Osteocyte (in vitro differentiated cells): ENCODE measurements around the gene NSF. TPM values are rescaled to one million over a fixed set of nuclear protein-coding genes. Genes with fewer than 3 reads are reported as not detected.
"Not testable (repeated sequence)": the region's sequence is repeated elsewhere in the genome, so short reads cannot be mapped to it uniquely, and the experiment has no call there.

Experiments
- DNase-seq: peaks from one replicate; pipeline ENCODE4 v3.0.0; 2021; ENCODE audit warnings: mixed read lengths; ENCODE audit not compliant: unreplicated experiment; ENCODE audit errors: extremely low spot score
- H3K27ac Mint-ChIP-seq: one replicate; pipeline ENCODE4 v1.8.0; 2021; ENCODE audit warnings: mild to moderate bottlenecking, mixed read lengths; ENCODE audit not compliant: unreplicated experiment
- H3K27me3 Mint-ChIP-seq: one replicate; pipeline ENCODE4 v1.8.0; 2021; ENCODE audit warnings: mixed read lengths; ENCODE audit not compliant: unreplicated experiment
- H3K36me3 Mint-ChIP-seq: one replicate; pipeline ENCODE4 v1.8.0; 2021; ENCODE audit warnings: mixed read lengths; ENCODE audit not compliant: unreplicated experiment
- H3K4me1 Mint-ChIP-seq: one replicate; pipeline ENCODE4 v1.8.0; 2021; ENCODE audit warnings: mixed read lengths; ENCODE audit not compliant: unreplicated experiment
- H3K4me3 Mint-ChIP-seq: one replicate; pipeline ENCODE4 v1.8.0; 2021; ENCODE audit warnings: mild to moderate bottlenecking, moderate library complexity, mixed read lengths; ENCODE audit not compliant: unreplicated experiment
- H3K9me3 Mint-ChIP-seq: one replicate; pipeline ENCODE4 v1.8.0; 2021; ENCODE audit warnings: mixed read lengths; ENCODE audit not compliant: unreplicated experiment
- total RNA-seq: library from RNA; stranded (reverse); gene quantifications from 2 replicates; pipeline ENCODE4 v1.2.1, GENCODE V29; 2021

Gene NSF
- total RNA-seq, 1 donor from 2014 or later, result 48.0 TPM

DNA sequence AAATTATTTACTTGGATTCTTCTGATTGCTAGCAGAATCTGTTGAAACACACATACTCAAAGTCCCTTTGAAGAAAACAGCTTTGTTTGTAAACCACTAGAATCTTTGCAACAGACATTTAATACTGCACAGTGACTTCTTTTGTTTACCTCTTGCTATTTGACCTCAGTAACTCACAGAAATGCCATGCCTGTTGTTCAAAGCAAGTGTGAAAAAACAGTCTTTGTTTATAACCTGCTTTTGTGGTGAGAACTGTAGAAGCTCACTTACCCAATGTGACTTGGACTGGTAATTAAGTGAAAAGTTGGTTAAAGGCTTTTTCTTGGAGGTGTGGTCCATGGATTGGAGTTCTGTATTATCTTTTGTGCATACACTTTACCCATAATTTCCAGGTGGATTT is 44.4 kb downstream of the NSF start:
- H3K27ac Mint-ChIP-seq, H3K4me1 Mint-ChIP-seq, H3K9me3 Mint-ChIP-seq, DNase-seq, H3K27me3 Mint-ChIP-seq, H3K36me3 Mint-ChIP-seq, H3K4me3 Mint-ChIP-seq: not testable (repeated sequence)

DNA sequence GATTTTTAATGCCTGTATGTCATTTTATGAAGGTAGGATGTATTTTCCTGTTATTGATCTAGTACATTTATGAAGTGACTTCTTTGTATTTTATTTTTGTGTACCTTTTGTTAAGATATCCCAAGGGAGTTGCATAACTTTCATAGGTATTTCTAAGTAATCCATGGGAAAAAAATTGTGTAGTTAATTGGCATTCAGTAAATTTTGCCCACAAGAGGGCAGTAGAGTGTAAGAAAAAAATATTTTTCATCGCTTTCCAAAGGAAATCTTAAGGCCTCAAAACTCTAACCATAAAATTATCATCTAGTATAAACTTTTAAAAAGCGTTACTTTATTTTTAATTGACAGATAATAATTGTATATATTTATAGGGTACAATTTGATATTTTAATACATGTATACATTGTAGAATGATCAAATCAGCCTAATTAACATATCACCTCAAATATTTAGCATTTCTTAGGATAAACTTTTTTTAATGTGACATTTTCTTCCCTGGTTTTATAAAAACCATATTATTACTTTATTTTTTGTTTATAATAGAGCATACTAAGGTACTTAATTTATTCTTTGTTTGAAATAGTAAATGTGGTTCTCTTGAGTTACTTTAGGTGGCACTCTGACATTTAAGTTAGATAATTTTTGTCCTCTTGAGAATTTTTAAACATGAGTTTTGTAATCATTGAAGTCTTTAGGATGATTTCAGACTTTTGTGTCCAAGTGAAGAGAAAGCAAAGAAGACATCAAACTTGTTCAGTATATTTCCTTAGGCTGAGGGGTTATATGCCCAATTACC is 51.6 kb downstream of the NSF start:
- H3K27me3 Mint-ChIP-seq, H3K36me3 Mint-ChIP-seq, H3K4me1 Mint-ChIP-seq, H3K9me3 Mint-ChIP-seq, DNase-seq, H3K27ac Mint-ChIP-seq, H3K4me3 Mint-ChIP-seq: not testable (repeated sequence)

DNA sequence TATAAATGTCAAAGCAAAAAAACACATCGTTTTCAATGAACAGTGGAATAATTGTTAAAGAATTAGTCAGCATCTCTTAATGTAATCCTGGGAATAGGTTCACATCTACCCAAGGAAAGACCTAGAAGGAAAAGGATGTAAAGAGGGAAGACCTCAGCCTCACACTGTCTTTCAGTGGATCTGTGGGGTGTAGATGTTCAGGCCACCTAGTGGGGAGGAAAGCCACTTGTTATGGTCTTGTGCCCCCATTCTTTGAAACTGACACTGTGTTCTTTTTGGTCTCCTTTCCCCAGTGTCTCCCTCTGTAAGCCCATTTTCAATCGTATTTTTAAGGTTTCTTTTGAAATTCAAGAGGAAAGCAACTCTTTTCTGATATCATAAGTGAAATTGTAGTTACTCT is 56.8 kb downstream of the NSF start:
- not testable (repeated sequence) for DNase-seq, H3K9me3 Mint-ChIP-seq, H3K36me3 Mint-ChIP-seq, H3K4me1 Mint-ChIP-seq, H3K27ac Mint-ChIP-seq, H3K27me3 Mint-ChIP-seq, H3K4me3 Mint-ChIP-seq

GRCh38 chr17:46647688-46648278 is 57.3 kb downstream of the NSF start:
- H3K36me3 Mint-ChIP-seq, H3K9me3 Mint-ChIP-seq, H3K4me3 Mint-ChIP-seq: not testable (repeated sequence)

GRCh38 chr17:46649246-46649645 is 58.8 kb downstream of the NSF start:
- H3K4me3 Mint-ChIP-seq, H3K4me1 Mint-ChIP-seq, DNase-seq, H3K27me3 Mint-ChIP-seq, H3K9me3 Mint-ChIP-seq, H3K36me3 Mint-ChIP-seq, H3K27ac Mint-ChIP-seq: not testable (repeated sequence)

More at GRCh38 chr17:46647688-46648278, 57.3 kb downstream of the NSF start:
- not testable (repeated sequence) for DNase-seq, H3K4me1 Mint-ChIP-seq, H3K27me3 Mint-ChIP-seq, H3K27ac Mint-ChIP-seq

- not testable (repeated sequence) for DNase-seq, H3K27ac Mint-ChIP-seq, H3K4me1 Mint-ChIP-seq, H3K9me3 Mint-ChIP-seq, H3K36me3 Mint-ChIP-seq, H3K27me3 Mint-ChIP-seq, H3K4me3 Mint-ChIP-seq
These were observed 61.7 kb downstream of the NSF start for GRCh38 chr17:46652024-46652643.

DNA sequence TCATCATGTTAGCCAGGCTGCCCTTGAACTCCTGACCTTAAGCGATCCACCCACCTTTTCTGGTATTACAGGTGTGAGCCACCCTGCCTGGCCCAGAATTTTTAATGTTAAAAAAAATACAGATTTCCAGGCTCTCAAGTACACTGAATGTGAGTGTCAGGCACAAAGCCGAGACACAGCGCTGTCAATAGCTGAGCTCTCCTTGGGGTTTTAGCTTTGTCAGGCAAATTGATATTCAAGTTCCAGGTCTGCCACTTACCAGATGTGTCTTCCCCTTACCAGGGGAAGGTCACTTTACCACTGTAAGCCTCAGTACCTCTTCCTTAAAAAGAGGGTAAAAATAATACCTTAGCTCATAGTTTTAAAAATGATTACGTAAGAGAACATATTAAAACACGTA is 67.8 kb downstream of the NSF start:
- H3K27me3 Mint-ChIP-seq, result not testable (repeated sequence)

GRCh38 chr17:46659702-46660101 is 69.2 kb downstream of the NSF start:
- H3K4me1 Mint-ChIP-seq, H3K27me3 Mint-ChIP-seq, H3K36me3 Mint-ChIP-seq, DNase-seq, H3K27ac Mint-ChIP-seq, H3K4me3 Mint-ChIP-seq, H3K9me3 Mint-ChIP-seq: not testable (repeated sequence)

More for the DNA sequence above, 67.8 kb downstream of the NSF start:
- not testable (repeated sequence) for H3K4me3 Mint-ChIP-seq, H3K9me3 Mint-ChIP-seq, H3K36me3 Mint-ChIP-seq, H3K4me1 Mint-ChIP-seq, DNase-seq, H3K27ac Mint-ChIP-seq

DNA sequence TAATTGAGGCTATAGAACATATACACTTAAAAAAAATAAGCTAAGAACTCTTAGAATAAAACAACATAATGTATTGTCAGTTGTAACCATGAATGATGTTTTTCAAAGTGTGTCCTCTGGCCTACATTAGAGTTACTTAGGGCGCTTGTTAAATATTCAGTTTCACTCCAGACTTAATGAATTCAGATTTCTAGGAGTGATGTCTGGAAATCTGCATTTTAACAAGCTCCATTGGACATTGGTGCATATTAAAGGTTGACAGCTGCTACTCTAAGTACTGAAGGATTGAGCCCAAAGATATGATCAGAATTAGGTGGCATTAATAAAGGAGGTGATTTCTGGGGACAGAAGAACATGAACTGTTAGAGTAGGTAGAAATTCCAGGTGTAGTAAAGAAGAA is 72.7 kb downstream of the NSF start:
- H3K9me3 Mint-ChIP-seq, H3K4me3 Mint-ChIP-seq, H3K36me3 Mint-ChIP-seq, H3K27me3 Mint-ChIP-seq, DNase-seq, H3K27ac Mint-ChIP-seq, H3K4me1 Mint-ChIP-seq: not testable (repeated sequence)

DNA sequence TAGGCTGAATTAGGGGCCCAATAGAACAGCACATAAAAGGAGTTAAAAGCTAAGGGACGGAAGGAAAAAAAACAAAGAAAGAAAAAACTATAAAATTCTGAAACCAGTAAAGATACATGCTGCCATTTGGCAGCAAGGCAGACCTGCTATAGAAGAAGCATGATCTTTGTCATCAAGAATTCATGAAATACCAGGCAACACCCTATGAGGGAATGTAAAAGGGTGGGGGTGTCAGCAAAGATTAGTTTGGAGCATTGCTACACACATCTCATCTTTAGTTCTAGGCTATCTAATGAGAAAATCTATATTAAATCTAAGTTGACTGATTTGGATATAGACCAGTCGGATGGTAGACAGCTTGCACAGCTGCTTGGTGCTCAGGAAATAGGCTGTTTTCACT is 73.1 kb downstream of the NSF start:
- H3K9me3 Mint-ChIP-seq, H3K4me1 Mint-ChIP-seq, DNase-seq, H3K27me3 Mint-ChIP-seq, H3K27ac Mint-ChIP-seq, H3K4me3 Mint-ChIP-seq, H3K36me3 Mint-ChIP-seq: not testable (repeated sequence)

DNA sequence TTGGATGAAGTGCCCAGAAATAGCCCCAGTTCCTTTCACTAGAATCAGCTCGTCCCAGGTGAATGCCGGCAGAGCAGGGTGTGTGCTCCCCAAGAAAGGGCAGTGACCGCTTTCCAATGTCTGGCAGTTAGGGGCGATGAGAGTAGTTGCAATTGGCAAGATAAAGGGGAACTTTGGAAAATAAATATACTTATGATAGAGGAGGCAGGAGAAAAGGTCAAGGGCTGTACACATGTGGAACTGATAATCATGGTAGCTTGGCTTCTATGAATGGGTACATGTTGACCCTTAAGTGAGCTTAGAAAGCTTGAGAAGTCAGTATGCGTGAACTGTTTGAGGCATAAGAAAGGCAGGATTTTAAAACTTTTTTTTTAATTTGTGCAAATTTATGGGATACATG is 75.5 kb downstream of the NSF start:
- H3K4me3 Mint-ChIP-seq, H3K36me3 Mint-ChIP-seq, H3K27me3 Mint-ChIP-seq: not testable (repeated sequence)

DNA sequence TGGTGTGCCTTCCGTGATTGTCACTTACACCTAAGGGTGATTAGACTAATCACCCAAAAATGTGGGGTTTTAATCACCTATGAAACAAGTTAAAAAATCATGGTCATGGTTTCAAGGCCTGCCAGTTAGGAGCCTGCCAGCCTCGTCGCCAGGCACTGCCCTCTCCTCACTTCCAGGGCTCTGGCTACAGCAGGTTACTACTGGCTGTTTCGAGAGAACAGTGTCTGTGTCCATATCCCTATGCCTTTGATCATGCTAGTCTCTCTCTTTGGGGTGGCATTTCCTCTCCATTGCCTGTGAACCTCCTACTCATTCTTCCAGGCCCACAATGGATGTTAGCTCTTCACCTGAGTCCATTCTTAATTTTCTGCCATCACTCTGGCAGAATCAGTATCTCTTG is 80.3 kb downstream of the NSF start:
- H3K27me3 Mint-ChIP-seq, H3K9me3 Mint-ChIP-seq, H3K27ac Mint-ChIP-seq, H3K4me3 Mint-ChIP-seq, H3K36me3 Mint-ChIP-seq, H3K4me1 Mint-ChIP-seq, DNase-seq: not testable (repeated sequence)

More for the DNA sequence above, 75.5 kb downstream of the NSF start:
- not testable (repeated sequence) for H3K27ac Mint-ChIP-seq, DNase-seq, H3K9me3 Mint-ChIP-seq, H3K4me1 Mint-ChIP-seq
